Measurements from ENCODE around the gene IWS1. TPM values are rescaled to one million over a fixed set of nuclear protein-coding genes. Genes with fewer than 3 reads are reported as not detected.

IWS1 gene
- total and polyA plus RNA-seq, 9 of the 15 experiments (the other 6 are each of a cell fraction or from before 2014, with no cell fraction given) = 20.8 to 67.2 (median 46.6) TPM

DNA sequence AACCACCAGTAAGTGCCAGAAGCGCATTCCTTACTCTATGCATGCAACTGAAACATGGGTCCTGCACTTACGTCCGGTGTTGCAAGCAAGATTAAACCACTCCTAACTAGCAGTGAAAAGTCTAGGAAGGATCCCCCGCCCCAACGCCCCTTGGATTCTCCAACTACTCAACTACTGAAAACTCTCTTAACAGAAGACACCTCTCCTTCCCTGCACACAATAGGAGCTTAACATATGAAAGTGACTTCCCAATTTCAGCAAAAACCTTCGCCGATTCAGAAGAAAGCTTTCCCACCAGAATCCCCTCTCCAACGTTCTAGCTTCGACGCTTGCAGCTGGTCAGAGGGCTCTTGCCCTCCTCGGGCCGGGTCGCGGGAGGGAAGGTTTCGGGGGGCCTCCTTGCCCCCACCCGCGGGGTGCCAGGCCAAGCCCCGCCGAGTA is 578 bp downstream of the IWS1 start (continued):
- TF ChIP-seq MTA3 (IDR thresholded peaks at IDR 0.05; ENCODE audit: borderline replicate concordance) (no peak), CBX3 (IDR thresholded peaks at IDR 0.05; ENCODE audit: borderline replicate concordance in 1 of 2, low read length in 2 of 2) (no peak), KDM2B (CRISPR knock-in tag; IDR thresholded peaks at IDR 0.05) (no peak), BRD9 (IDR thresholded peaks at IDR 0.05; ENCODE audit: low read depth, partially characterized antibody) (no peak), JUN (IDR thresholded peaks at IDR 0.05; ENCODE audit: borderline replicate concordance, low read depth, low read length) (no peak), JUN (CRISPR knock-in tag; IDR thresholded peaks at IDR 0.05; ENCODE audit: borderline replicate concordance) (0 out of 2 replicates have a peak, but pooled peaks have one; percentile 27), CHD1 (IDR thresholded peaks at IDR 0.05; ENCODE audit: low read length) (peak; percentile 80), U2AF1 (optimal IDR thresholded peaks at IDR 0.05; ENCODE audit: low read depth, low read length) (no peak), ZNF253 (CRISPR knock-in tag; conservative IDR thresholded peaks at IDR 0.05) (no peak), MCM7 (IDR thresholded peaks at IDR 0.05) (no peak), MAFK (IDR thresholded peaks at IDR 0.05; ENCODE audit: low read length) (no peak), ZNF347 (CRISPR knock-in tag; IDR thresholded peaks at IDR 0.05; ENCODE audit: low read depth) (no peak), SMARCB1 (IDR thresholded peaks at IDR 0.05; ENCODE audit: insufficient read length, low read depth) (no peak)
- TF ChIP-seq, protein P1, sequence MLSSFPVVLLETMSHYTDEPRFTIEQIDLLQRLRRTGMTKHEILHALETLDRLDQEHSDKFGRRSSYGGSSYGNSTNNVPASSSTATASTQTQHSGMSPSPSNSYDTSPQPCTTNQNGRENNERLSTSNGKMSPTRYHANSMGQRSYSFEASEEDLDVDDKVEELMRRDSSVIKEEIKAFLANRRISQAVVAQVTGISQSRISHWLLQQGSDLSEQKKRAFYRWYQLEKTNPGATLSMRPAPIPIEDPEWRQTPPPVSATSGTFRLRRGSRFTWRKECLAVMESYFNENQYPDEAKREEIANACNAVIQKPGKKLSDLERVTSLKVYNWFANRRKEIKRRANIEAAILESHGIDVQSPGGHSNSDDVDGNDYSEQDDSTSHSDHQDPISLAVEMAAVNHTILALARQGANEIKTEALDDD (IDR thresholded peaks at IDR 0.05) = peak; percentile 77; the same call in 1 of the 2 replicates
- TF ChIP-seq, protein P2, sequence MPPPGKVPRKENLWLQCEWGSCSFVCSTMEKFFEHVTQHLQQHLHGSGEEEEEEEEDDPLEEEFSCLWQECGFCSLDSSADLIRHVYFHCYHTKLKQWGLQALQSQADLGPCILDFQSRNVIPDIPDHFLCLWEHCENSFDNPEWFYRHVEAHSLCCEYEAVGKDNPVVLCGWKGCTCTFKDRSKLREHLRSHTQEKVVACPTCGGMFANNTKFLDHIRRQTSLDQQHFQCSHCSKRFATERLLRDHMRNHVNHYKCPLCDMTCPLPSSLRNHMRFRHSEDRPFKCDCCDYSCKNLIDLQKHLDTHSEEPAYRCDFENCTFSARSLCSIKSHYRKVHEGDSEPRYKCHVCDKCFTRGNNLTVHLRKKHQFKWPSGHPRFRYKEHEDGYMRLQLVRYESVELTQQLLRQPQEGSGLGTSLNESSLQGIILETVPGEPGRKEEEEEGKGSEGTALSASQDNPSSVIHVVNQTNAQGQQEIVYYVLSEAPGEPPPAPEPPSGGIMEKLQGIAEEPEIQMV (tag; conservative IDR thresholded peaks at IDR 0.05; ENCODE audit: low read depth) = no peak
- TF ChIP-seq, protein P3, sequence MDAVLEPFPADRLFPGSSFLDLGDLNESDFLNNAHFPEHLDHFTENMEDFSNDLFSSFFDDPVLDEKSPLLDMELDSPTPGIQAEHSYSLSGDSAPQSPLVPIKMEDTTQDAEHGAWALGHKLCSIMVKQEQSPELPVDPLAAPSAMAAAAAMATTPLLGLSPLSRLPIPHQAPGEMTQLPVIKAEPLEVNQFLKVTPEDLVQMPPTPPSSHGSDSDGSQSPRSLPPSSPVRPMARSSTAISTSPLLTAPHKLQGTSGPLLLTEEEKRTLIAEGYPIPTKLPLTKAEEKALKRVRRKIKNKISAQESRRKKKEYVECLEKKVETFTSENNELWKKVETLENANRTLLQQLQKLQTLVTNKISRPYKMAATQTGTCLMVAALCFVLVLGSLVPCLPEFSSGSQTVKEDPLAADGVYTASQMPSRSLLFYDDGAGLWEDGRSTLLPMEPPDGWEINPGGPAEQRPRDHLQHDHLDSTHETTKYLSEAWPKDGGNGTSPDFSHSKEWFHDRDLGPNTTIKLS (IDR thresholded peaks at IDR 0.05; ENCODE audit: borderline replicate concordance, low read depth) = no peak
- TF ChIP-seq, protein P4, sequence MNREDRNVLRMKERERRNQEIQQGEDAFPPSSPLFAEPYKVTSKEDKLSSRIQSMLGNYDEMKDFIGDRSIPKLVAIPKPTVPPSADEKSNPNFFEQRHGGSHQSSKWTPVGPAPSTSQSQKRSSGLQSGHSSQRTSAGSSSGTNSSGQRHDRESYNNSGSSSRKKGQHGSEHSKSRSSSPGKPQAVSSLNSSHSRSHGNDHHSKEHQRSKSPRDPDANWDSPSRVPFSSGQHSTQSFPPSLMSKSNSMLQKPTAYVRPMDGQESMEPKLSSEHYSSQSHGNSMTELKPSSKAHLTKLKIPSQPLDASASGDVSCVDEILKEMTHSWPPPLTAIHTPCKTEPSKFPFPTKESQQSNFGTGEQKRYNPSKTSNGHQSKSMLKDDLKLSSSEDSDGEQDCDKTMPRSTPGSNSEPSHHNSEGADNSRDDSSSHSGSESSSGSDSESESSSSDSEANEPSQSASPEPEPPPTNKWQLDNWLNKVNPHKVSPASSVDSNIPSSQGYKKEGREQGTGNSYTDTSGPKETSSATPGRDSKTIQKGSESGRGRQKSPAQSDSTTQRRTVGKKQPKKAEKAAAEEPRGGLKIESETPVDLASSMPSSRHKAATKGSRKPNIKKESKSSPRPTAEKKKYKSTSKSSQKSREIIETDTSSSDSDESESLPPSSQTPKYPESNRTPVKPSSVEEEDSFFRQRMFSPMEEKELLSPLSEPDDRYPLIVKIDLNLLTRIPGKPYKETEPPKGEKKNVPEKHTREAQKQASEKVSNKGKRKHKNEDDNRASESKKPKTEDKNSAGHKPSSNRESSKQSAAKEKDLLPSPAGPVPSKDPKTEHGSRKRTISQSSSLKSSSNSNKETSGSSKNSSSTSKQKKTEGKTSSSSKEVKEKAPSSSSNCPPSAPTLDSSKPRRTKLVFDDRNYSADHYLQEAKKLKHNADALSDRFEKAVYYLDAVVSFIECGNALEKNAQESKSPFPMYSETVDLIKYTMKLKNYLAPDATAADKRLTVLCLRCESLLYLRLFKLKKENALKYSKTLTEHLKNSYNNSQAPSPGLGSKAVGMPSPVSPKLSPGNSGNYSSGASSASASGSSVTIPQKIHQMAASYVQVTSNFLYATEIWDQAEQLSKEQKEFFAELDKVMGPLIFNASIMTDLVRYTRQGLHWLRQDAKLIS (CRISPR knock-in tag; IDR thresholded peaks at IDR 0.05) = 0 out of 2 replicates have a peak, but pooled peaks have one; percentile 46
- TF ChIP-seq, protein P5, sequence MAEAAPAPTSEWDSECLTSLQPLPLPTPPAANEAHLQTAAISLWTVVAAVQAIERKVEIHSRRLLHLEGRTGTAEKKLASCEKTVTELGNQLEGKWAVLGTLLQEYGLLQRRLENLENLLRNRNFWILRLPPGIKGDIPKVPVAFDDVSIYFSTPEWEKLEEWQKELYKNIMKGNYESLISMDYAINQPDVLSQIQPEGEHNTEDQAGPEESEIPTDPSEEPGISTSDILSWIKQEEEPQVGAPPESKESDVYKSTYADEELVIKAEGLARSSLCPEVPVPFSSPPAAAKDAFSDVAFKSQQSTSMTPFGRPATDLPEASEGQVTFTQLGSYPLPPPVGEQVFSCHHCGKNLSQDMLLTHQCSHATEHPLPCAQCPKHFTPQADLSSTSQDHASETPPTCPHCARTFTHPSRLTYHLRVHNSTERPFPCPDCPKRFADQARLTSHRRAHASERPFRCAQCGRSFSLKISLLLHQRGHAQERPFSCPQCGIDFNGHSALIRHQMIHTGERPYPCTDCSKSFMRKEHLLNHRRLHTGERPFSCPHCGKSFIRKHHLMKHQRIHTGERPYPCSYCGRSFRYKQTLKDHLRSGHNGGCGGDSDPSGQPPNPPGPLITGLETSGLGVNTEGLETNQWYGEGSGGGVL (CRISPR knock-in tag; IDR thresholded peaks at IDR 0.05) = no peak
